SH-SY5Y (cell line): ENCODE measurements around the gene PARVB.

ENCODE experiments used
- GATA2 ChIP-seq: IDR thresholded peaks from 2 replicates; pipeline ENCODE4 v1.6.1; 2011; ENCODE audit warnings: mild to moderate bottlenecking, low read depth, low read length
- GATA3 ChIP-seq: IDR thresholded peaks from 2 replicates; pipeline ENCODE4 v1.6.1; 2011; ENCODE audit warnings: low read depth, mild to moderate bottlenecking, low read length, moderate library complexity

- TF ChIP-seq GATA2 (no peak), GATA3 (no peak)
Measured at GRCh38 chr22:44098966-44099530, 74.9 kb downstream of the PARVB start.
